HCT116 (cell line): Measurements from ENCODE around the gene CASK. TPM values are rescaled to one million over a fixed set of nuclear protein-coding genes. Genes with fewer than 3 reads are reported as not detected.

Source experiments
- ATAC-seq: fragments of 200-7000 bp; cut with Tn5 transposase; 2 replicates; pipeline ENCODE4 v1.9.1; 2020; ENCODE audit warnings: mild to moderate bottlenecking, moderate library complexity
- BruUV-seq: library from RNA; stranded (reverse); fragments of 400-500 nt; replicated peaks from 2 replicates; lab custom pipeline; 2021; lab: Mats Ljungman, UMichigan
- CTCF ChIA-PET: fragments of 300-600 bp; sonication (Branson Sonifier 250); formaldehyde crosslinking; loops from one replicate; lab custom pipeline; 2021; ENCODE audit warnings: antibody characterized with exemption; lab: Charles Lee
- POLR2A ChIA-PET: fragments of 300-600, 350-600 bp; sonication (Branson Sonifier 250); formaldehyde crosslinking; loops from one replicate; lab custom pipeline; 2021; ENCODE audit warnings: antibody characterized with exemption; lab: Charles Lee
- RAD21 ChIA-PET, 2 experiments: fragments of 300-600 bp; sonication (Branson Sonifier 250); formaldehyde crosslinking; loops; one replicate each; lab custom pipeline; 2023; ENCODE audit warnings: low total read pairs in 2 of 2; ENCODE audit not compliant: uncharacterized antibody in 2 of 2, unreplicated experiment in 2 of 2, low non-redundant PET in 1 of 2; lab: Charles Lee
- DNase-seq: peaks from one replicate; pipeline ENCODE4 v3.0.0-alpha.2; 2010; ENCODE audit warnings: low read depth, low spot score
- H2AFZ ChIP-seq: fragments of 200-600 bp; shearing (Covaris generic), sonication (generic); 2 replicates; pipeline ENCODE4 v1.6.1; 2017; ENCODE audit warnings: low read depth, mixed run types, mixed read lengths, antibody characterized with exemption, low read length; ENCODE audit not compliant: poor library complexity, severe bottlenecking
- H3K27ac ChIP-seq: 2 replicates; pipeline ENCODE4 v1.5.1; 2012; ENCODE audit warnings: low read depth, low read length
- H3K27me3 ChIP-seq: fragments of 200-600 bp; sonication (generic); 2 replicates; pipeline ENCODE4 v1.6.1; 2016; ENCODE audit warnings: mixed run types, low read length, mixed read lengths; ENCODE audit not compliant: insufficient read depth
- H3K36me3 ChIP-seq, 2 experiments: fragments of 200-500 bp in 1 of 2; fragments of 200-600 bp in 1 of 2; sonication (Bioruptor generic) in 1 of 2; sonication (generic) in 1 of 2; 2 replicates each; pipeline versions ENCODE4 v1.5.1 to v1.6.1; 2014 to 2016; ENCODE audit warnings: low read length in 2 of 2, inconsistent platforms in 1 of 2, mixed read lengths in 1 of 2, mixed run types in 1 of 2; ENCODE audit not compliant: insufficient read depth in 2 of 2, control insufficient read depth in 1 of 2
- H3K4me1 ChIP-seq, 2 experiments: fragments of 200-600 bp in 1 of 2; sonication (generic) in 1 of 2; 2 replicates each; pipeline versions ENCODE4 v1.5.1 to v1.6.1; 2012 to 2017; ENCODE audit warnings: low read length in 2 of 2, inconsistent platforms in 1 of 2, mild to moderate bottlenecking in 1 of 2, mixed read lengths in 1 of 2, mixed run types in 1 of 2, moderate library complexity in 1 of 2; ENCODE audit not compliant: insufficient read depth in 2 of 2, control insufficient read depth in 1 of 2
- H3K4me2 ChIP-seq: fragments of 200-600 bp; sonication (generic); 2 replicates; pipeline ENCODE4 v1.6.1; 2017; ENCODE audit warnings: mixed run types, low read length, mixed read lengths
- H3K4me3 ChIP-seq, 2 experiments: fragments of 200-600 bp in 1 of 2; sonication (generic) in 1 of 2; replicated peaks in 1 of 2; 2 replicates each; pipeline ENCODE4 v1.5.1; 2011 to 2016; ENCODE audit warnings: low read length in 2 of 2, control low read depth in 1 of 2, low read depth in 1 of 2, mild to moderate bottlenecking in 1 of 2, mixed read lengths in 1 of 2, mixed run types in 1 of 2
- H3K79me2 ChIP-seq: fragments of 200-600 bp; sonication (generic); 2 replicates; pipeline ENCODE4 v1.6.1; 2017; ENCODE audit warnings: mild to moderate bottlenecking, mixed run types, low read length, moderate library complexity, mixed read lengths; ENCODE audit not compliant: insufficient read depth
- H3K9ac ChIP-seq: fragments of 200-600 bp; sonication (generic); 2 replicates; pipeline ENCODE4 v1.6.1; 2016; ENCODE audit warnings: low read length, mixed read lengths
- H3K9me2 ChIP-seq: fragments of 200-600 bp; sonication (generic), shearing (Covaris generic); 2 replicates; pipeline ENCODE4 v1.6.1; 2017; ENCODE audit warnings: mixed run types, mild to moderate bottlenecking, moderate library complexity; ENCODE audit not compliant: insufficient read depth
- H3K9me3 ChIP-seq, 2 experiments: fragments of 200-500 bp in 1 of 2; fragments of 200-600 bp in 1 of 2; sonication (Bioruptor generic) in 1 of 2; sonication (generic) in 1 of 2; 2 replicates each; pipeline ENCODE4 v1.6.1; 2014 to 2017; ENCODE audit warnings: low read length in 2 of 2, mixed read lengths in 2 of 2, inconsistent platforms in 1 of 2, low read depth in 1 of 2, mild to moderate bottlenecking in 1 of 2, mixed run types in 1 of 2, moderate library complexity in 1 of 2; ENCODE audit not compliant: control insufficient read depth in 1 of 2, insufficient read depth in 1 of 2
- H4K20me1 ChIP-seq: fragments of 200-600 bp; sonication (generic), shearing (Covaris generic); 2 replicates; pipeline ENCODE4 v1.6.1; 2017; ENCODE audit warnings: mixed run types, mild to moderate bottlenecking, moderate library complexity; ENCODE audit not compliant: insufficient read depth
- CBX3 ChIP-seq: IDR thresholded peaks from 2 replicates; pipeline ENCODE4 v1.6.1; 2012; ENCODE audit warnings: low read depth
- EZH2 ChIP-seq: fragments of 200-600 bp; sonication (generic); IDR thresholded peaks from 2 replicates; pipeline ENCODE4 v1.6.1; 2017; ENCODE audit warnings: antibody characterized with exemption, mixed run types
- JUND ChIP-seq: IDR thresholded peaks from 2 replicates; pipeline ENCODE4 v1.6.1; 2012
- MAX ChIP-seq: IDR thresholded peaks from 2 replicates; pipeline ENCODE4 v1.6.1; 2012
- POLR2AphosphoS5 ChIP-seq: IDR thresholded peaks from 2 replicates; pipeline ENCODE4 v1.6.1; 2011; ENCODE audit warnings: mild to moderate bottlenecking, low read depth, low read length, moderate library complexity
- SIN3A ChIP-seq: IDR thresholded peaks from 2 replicates; pipeline ENCODE4 v1.6.1; 2012; ENCODE audit warnings: low read depth
- intact Hi-C: fragments of 100-400 bp; cut with micrococcal nuclease; formaldehyde crosslinking; loops from 2 replicates; pipeline ENCODE4 v1.10.0; 2022
- total RNA-seq: library from RNA; stranded (reverse); gene quantifications from one replicate; pipeline ENCODE4 v1.2.1, GENCODE V29; 2021; ENCODE audit not compliant: unreplicated experiment
- TF ChIP-seq, protein P1 (sequence below), 3 experiments: fragments of 200-600 bp in 1 of 3; sonication (generic) in 1 of 3; IDR thresholded peaks in 2 of 3; conservative IDR thresholded peaks in 1 of 3; 2 replicates each; pipeline ENCODE4 v1.5.1; 2012 to 2017; ENCODE audit warnings: low read depth in 2 of 3, low read length in 2 of 3, antibody characterized with exemption in 1 of 3, borderline replicate concordance in 1 of 3, control low read depth in 1 of 3, mild to moderate bottlenecking in 1 of 3, mixed read lengths in 1 of 3, mixed run types in 1 of 3, moderate library complexity in 1 of 3; ENCODE audit not compliant: insufficient read depth in 1 of 3

The CASK gene
- total RNA-seq, 1 experiment from 2014 or later = 39.0 TPM

- TF ChIP-seq, protein P1, sequence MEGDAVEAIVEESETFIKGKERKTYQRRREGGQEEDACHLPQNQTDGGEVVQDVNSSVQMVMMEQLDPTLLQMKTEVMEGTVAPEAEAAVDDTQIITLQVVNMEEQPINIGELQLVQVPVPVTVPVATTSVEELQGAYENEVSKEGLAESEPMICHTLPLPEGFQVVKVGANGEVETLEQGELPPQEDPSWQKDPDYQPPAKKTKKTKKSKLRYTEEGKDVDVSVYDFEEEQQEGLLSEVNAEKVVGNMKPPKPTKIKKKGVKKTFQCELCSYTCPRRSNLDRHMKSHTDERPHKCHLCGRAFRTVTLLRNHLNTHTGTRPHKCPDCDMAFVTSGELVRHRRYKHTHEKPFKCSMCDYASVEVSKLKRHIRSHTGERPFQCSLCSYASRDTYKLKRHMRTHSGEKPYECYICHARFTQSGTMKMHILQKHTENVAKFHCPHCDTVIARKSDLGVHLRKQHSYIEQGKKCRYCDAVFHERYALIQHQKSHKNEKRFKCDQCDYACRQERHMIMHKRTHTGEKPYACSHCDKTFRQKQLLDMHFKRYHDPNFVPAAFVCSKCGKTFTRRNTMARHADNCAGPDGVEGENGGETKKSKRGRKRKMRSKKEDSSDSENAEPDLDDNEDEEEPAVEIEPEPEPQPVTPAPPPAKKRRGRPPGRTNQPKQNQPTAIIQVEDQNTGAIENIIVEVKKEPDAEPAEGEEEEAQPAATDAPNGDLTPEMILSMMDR (IDR thresholded peaks at IDR 0.05 in 2 of 3, conservative IDR thresholded peaks at IDR 0.05 in 1 of 3; ENCODE audit: borderline replicate concordance in 1 of 3, insufficient read depth in 1 of 3, low read depth in 2 of 3, low read length in 2 of 3) = no peak
- TF ChIP-seq SIN3A (no peak), JUND (no peak), POLR2AphosphoS5 (no peak), MAX (no peak), EZH2 (no peak)
Observed at GRCh38 chrX:41688835-41689234, 234.5 kb downstream of the CASK start, which contains the start of gene GPR34 (continued).

GRCh38 chrX:41688156-41688555 lies 235.2 kb downstream of the CASK start:
- no peaks in the 10 kb centered on the region for H3K79me2 ChIP-seq
- H4K20me1 ChIP-seq = no peaks in the 10 kb centered on the region
- intact Hi-C loops = no loop called here
- RAD21 ChIA-PET = no interaction called here
- no peak overlapping the region for H2AFZ ChIP-seq
- no peaks in the 10 kb centered on the region for H3K9me3 ChIP-seq
- H3K4me2 ChIP-seq = no peak overlapping the region
- no peaks in the 10 kb centered on the region for H3K36me3 ChIP-seq
- no peaks in the 10 kb centered on the region for H3K27me3 ChIP-seq
- no peaks in the 10 kb centered on the region for H3K9me2 ChIP-seq
- DNase-seq = no peak
- no peak overlapping the region for H3K4me3 ChIP-seq
- no peak overlapping the region for H3K9ac ChIP-seq
- no peak overlapping the region for H3K27ac ChIP-seq
- ATAC-seq = no peak
- CTCF ChIA-PET = no interaction called here
- no peaks in the 10 kb centered on the region for H3K4me1 ChIP-seq
- TF ChIP-seq CBX3 (no peak), MAX (no peak)
- TF ChIP-seq, all 23 proteins: peak for 0
- POLR2A ChIA-PET = no interaction called here
- no TSS peak for BruUV-seq
